Suppressor macrophage (primary cell): ENCODE data around the gene TOP3B.
A peak's percentile ranks its signal among the peaks of the same experiment; 100 is the strongest.

ENCODE experiments used
- DNase-seq, 4 experiments: peaks; one replicate each; pipeline ENCODE4 v3.0.0-alpha.2; 2020 to 2022

The TOP3B gene

DNA sequence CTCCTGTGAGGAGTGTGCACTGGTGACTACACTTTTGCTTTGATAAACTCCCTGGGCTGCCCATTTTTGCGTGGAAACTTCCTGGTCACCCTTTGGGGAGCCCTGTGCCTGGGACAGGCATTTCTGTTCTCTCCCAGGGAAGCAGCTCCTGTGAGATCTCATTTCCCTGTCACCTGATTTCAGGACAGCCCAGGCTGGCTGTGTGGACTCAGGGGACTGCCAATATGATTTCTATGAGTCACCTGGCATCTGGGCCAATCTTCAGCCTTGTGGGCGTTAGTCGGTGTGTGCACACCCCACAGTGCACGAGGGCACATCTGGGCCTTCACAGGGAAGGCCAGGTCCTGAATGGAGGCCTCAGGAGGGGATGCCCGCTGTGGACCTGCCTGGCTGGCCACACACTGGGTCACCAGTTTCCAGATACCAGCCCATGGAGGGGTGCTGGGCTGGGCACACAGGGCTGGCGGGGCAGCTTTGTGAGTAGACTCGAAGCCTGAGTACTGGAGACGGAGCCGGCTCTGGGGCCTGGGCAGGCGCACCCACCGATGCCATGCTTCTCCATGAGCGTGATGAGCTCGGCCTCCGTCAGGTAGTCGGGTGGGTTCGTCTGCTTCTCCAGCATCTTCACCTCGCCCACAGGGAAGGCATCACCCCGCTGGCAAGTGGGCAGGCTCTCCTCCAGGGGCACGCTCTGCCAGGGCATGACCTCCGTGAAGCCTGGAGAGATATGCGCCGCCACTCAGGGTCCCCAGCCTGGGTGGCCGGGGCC lies 20.5 kb downstream of the TOP3B start:
- DNase-seq = no peak

DNA sequence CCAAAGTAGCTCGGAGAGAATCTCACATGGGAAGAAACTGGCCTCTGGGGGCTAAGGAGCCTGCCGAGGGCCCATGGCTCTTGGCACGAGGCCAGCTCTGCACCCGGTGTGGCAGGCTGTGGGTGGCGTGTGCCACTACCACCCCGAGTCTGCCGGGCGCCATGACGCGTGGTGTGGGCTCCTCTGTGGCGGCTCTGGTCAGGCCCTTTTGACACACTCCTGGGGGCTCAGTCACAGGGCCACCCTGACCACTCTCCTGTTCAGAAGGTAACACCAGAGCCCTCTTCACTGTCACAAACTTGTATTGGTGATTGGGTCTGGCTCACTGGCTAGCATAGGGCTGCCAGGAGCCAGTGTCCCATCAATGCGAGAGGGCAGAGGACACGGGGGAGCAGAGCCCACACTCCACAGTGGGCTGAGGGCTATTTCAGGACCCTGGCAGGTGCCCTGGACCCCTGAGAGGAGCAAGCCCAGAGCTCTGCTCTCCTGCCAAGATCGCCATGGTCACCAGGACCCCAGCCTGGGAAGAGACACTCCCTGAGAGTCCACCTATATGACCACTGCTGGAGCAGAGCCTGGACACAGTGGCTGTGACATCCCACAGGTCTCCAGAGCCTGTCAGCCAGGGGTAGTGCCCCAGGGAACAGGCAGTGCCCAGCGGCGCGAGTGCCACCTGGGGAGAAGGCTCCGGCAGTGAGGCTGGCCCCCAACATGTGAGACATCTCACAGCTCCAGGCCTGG lies 21.3 kb downstream of the TOP3B start:
- no peak for DNase-seq

GRCh38 chr22:21960200-21961126 lies 22.1 kb downstream of the TOP3B start:
- no peak for DNase-seq

GRCh38 chr22:21959274-21960074 lies 23.1 kb downstream of the TOP3B start:
- no peak for DNase-seq

- no peak for DNase-seq
Observed at GRCh38 chr22:21958360-21959273, 24.0 kb downstream of the TOP3B start.

GRCh38 chr22:21952586-21953571 lies 29.7 kb downstream of the TOP3B start, which contains the start of gene PPM1F:
Gene PPM1F (minus strand): TSS chr22:21952848. CDS start chr22:21946048, 6,800 bp downstream.
- peak; percentile 88 to 96 (median 96) for DNase-seq

DNA sequence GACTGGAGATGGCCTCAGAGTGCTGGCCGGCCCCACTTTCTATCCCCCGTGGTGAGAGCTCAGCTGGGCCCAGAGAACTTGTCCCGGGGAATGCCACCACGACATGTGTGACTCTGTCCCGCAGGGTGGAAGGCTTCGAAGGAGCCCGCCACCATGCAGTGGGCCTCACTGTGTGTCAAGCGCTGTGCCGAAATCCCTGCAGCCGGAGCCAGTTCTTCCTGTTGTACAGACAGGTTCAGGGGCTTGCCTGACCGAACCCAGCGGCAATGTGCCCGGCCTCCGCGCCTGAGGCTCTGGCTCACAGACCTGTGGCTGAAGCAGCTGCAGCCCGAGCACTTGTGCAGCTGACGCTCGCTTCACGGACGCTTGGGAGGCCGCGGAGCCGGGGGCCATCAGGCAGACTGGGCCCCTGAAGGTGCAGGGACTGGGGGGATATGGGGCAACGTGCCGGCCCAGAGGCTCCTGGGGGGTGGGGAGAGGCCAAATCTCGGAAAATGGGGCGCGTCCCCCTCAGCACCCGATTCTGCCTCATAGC lies 30.6 kb downstream of the TOP3B start:
- DNase-seq = peak; percentile 41 to 65 (median 50)

GRCh38 chr22:21951062-21951461 lies 31.5 kb downstream of the TOP3B start:
- DNase-seq = no peak

- DNase-seq = no peak
Observed at GRCh38 chr22:21949948-21950347, 32.6 kb downstream of the TOP3B start.

DNA sequence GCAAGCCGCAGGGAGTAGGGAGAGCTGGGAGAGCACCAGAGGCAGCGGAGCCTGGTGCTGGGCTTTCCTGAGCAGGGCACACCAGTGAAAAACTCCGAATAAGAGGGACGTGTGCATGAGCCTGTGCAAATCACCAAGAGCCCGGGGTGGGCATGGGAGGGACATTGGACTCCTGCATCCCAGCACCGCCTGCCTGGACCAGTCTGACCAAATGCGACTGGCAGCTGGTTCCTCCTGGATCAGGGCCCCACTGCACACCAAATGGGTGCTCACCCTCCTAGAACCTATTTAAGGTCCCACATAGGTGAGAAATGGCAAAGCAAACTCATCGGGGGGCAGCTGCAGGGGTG lies 33.0 kb downstream of the TOP3B start:
- no peak for DNase-seq

DNA sequence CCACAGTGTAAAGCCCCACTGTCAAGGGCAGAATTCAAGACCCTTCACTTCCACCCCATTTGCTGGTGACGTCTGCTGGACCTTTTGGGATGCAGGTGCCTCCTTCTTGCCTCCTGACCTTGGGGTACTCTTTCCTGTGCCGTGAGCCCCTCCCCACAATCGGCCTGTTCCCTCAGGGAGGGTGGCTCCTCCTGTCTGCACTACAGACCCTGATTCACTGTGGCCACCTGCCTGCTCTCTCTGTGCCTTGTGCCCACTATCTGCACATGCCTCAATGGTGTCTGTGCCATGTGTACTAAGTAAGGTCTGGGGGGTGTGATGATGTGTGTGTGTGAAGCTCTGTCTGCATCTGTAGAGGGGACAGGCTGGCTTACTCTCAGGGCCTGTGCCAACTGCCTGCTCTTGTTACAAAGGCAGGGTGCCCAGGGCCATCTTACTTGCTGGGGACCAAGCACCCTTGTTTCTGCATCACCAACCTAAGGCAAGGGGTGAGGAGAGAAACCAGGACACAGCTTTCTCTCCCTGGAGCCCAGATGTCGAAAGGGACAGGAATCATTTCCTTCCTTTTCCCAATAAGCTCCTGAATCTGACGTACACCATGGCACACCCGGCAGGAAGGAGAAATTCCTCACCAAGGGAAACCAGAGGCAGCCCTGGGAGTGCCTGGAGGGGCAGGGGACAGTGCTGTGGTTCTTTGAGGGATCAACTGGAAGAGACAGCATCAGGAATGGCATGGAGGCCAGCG lies 33.6 kb downstream of the TOP3B start:
- no peak for DNase-seq

DNA sequence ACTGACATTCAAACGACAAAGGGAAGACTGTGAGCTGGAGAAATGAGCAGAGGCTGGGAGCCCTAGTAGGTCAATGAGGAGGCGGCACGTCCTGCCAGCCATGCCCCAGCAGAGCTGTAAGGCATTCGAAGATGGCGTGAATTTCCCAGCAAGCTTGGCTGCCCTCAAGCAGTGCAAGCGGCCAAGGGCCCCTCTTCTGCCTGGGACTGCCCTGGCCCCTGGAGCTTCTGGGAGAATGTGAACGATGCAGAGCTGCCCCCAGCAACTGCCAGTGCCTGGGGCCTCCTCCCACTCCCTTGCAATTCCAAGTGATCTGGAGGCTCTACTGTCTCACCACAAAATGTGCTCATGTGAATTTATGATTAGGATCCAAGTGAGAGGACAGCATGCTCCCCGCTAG lies 34.2 kb downstream of the TOP3B start:
- DNase-seq = no peak

- peak; percentile 32 to 50 (median 40) for DNase-seq
Observed at GRCh38 chr22:21947040-21948014, 35.3 kb downstream of the TOP3B start.

- DNase-seq = no peak
Observed at GRCh38 chr22:21946262-21946925, 36.2 kb downstream of the TOP3B start.

DNA sequence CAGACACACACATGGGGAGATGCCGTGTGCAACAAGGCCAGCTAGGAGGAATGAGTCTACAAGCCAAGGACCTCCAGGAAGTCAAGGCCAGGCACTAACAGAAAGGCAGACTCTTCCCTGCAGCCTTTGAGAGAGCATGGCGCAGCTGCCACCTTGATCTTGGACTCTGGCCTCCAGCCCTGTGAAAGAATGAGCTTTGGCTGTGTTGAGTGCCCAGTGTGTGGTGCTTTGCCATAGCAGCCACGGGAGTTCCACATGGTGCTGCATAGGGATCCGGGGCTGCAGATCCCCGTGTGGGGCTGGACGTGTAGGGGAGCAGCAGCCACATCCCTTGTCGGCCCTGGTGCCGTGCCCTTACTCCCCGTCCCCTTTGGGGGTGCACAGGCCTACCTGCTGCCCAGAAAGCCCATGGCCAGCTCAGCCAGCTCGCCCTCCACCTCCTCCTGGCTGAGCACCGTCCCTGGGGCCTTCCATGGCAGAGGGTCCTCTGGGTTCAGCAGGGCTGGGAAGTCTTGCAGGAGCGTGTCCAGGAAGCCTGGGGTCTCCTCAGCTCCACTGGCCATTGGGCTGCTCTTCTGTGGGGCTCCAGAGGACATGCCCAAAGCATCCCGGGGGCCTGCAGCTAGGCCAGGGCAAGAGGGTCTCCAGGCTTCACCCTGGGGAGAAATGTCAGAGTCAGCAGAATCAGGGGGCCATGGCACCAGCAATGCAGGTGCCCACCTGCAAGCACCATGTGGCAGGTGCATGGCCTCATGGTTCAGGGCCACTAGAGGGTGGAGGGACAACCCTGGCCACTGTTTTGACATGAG lies 36.9 kb downstream of the TOP3B start:
- no peak for DNase-seq

DNA sequence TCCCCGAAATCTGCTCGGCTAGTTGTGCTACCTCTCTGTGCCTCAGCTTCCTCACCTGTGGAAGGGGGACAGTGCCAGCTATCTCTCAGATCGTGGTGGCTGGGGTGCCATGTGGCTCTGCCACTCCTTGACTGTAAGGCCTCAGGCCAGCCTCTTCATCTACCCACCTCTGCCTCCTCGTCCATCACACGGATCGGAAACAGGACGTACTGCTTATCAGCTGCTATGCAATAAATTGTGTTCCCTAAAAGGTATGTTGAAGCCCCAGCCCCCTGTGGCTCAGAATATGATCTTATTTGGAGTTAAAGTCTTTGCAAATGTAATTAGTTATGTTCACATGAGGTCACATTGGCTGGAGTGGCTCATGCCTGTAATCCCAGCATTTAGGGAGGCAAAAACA lies 37.7 kb downstream of the TOP3B start:
- DNase-seq = no peak
